Epithelial cell of proximal tubule (primary cell): Measurements from ENCODE around the gene WDR86. TPM values are rescaled to one million over a fixed set of nuclear protein-coding genes. Genes with fewer than 3 reads are reported as not detected.
A peak's percentile ranks its signal among the peaks of the same experiment; 100 is the strongest.

ENCODE experiments used
- DNase-seq: peaks from one replicate; pipeline ENCODE4 v3.0.0-alpha.2; 2011; ENCODE audit warnings: low read depth
- H3K4me3 ChIP-seq: 2 replicates; pipeline ENCODE4 v1.5.1; 2011; ENCODE audit warnings: low read depth, mild to moderate bottlenecking, low read length
- CTCF ChIP-seq: conservative IDR thresholded peaks from 2 replicates; pipeline ENCODE4 v1.5.1; 2012; ENCODE audit warnings: low read depth, mild to moderate bottlenecking, low read length
- total RNA-seq: library from RNA; depleted of rRNA; stranded (reverse); fragments of >200 nt; gene quantifications from 2 replicates; pipeline ENCODE4 v1.2.3, GENCODE V29; 2015

The WDR86 gene
- total RNA-seq, 1 donor from 2014 or later, result 3.1 TPM

- no peak overlapping the region for H3K4me3 ChIP-seq
- no peak for DNase-seq
- no peak for TF ChIP-seq CTCF
Observed at GRCh38 chr7:151352512-151352911, 57.3 kb downstream of the WDR86 start.

- TF ChIP-seq CTCF, result no peak
- H3K4me3 ChIP-seq, result no peak overlapping the region
- no peak for DNase-seq
Observed at GRCh38 chr7:151351967-151352366, 57.9 kb downstream of the WDR86 start.

- no peak for DNase-seq
- peak; percentile 45 for TF ChIP-seq CTCF
- H3K4me3 ChIP-seq, result no peak overlapping the region
Observed at GRCh38 chr7:151351027-151351426, 58.8 kb downstream of the WDR86 start.

- DNase-seq, result no peak
- H3K4me3 ChIP-seq, result peak overlapping the region; percentile 49
- no peak for TF ChIP-seq CTCF
Observed at GRCh38 chr7:151349507-151349853, 60.4 kb downstream of the WDR86 start.

- no peak for DNase-seq
- peak overlapping the region; percentile 49 for H3K4me3 ChIP-seq
- no peak for TF ChIP-seq CTCF
Observed at GRCh38 chr7:151348970-151349369, 60.9 kb downstream of the WDR86 start.

- no peak for DNase-seq
- TF ChIP-seq CTCF, result no peak
- no peak overlapping the region for H3K4me3 ChIP-seq
Observed at GRCh38 chr7:151347200-151347599, 62.6 kb downstream of the WDR86 start.

GRCh38 chr7:151346470-151346769 is 63.4 kb downstream of the WDR86 start:
- no peak for TF ChIP-seq CTCF
- no peak overlapping the region for H3K4me3 ChIP-seq
- no peak for DNase-seq
